PC-9 (cell line): Measurements from ENCODE around the gene C17orf67.

Experiments
- CTCF ChIP-seq: fragments of 200-600 bp; sonication (generic); conservative IDR thresholded peaks from 2 replicates; pipeline ENCODE4 v1.6.1; 2017; ENCODE audit warnings: mixed run types, antibody characterized with exemption, mild to moderate bottlenecking, moderate library complexity
- EZH2 ChIP-seq: fragments of 200-600 bp; sonication (generic); IDR thresholded peaks from 2 replicates; pipeline ENCODE4 v1.8.0; 2017; ENCODE audit warnings: antibody characterized with exemption, low read depth

GRCh38 chr17:56851008-56851407 lies 17.3 kb upstream of the C17orf67 start:
- TF ChIP-seq EZH2 (no peak), CTCF (no peak)
